HepG2 (cell line): Measurements from ENCODE around the gene DCAF4L1. TPM values are rescaled to one million over a fixed set of nuclear protein-coding genes. Genes with fewer than 3 reads are reported as not detected.

Experiments used
- AGO2 ChIP-seq: fragments of 200-400 bp; formaldehyde crosslinking; optimal IDR thresholded peaks from 2 replicates; pipeline ENCODE3; 2017; ENCODE audit warnings: mild to moderate bottlenecking, low read depth, low read length, moderate library complexity
- BATF2 ChIP-seq: sonication (generic); formaldehyde crosslinking; IDR thresholded peaks from 2 replicates; pipeline ENCODE4 v1.8.0; 2022; ENCODE audit warnings: mild to moderate bottlenecking, missing genetic modification reagents, moderate library complexity
- BCLAF1 ChIP-seq: fragments of 450-650 bp; IDR thresholded peaks from 2 replicates; pipeline ENCODE4 v1.6.1; 2017; ENCODE audit warnings: mild to moderate bottlenecking
- DRAP1 ChIP-seq: IDR thresholded peaks from 2 replicates; pipeline ENCODE4 v1.6.1; 2016; ENCODE audit warnings: missing genetic modification reagents, missing compliant biosample characterization
- GPN1 ChIP-seq: sonication (generic); formaldehyde crosslinking; IDR thresholded peaks from 2 replicates; pipeline ENCODE4 v1.5.1; 2020; ENCODE audit warnings: missing genetic modification reagents, borderline replicate concordance
- HIC2 ChIP-seq: sonication (generic); formaldehyde crosslinking; IDR thresholded peaks from 2 replicates; pipeline ENCODE4 v1.9.0; 2022; ENCODE audit warnings: low read depth, missing genetic modification reagents
- MIER3 ChIP-seq: IDR thresholded peaks from 2 replicates; pipeline ENCODE4 v1.6.1; 2016; ENCODE audit warnings: missing compliant biosample characterization, borderline replicate concordance
- NR2F2 ChIP-seq: IDR thresholded peaks from 2 replicates; pipeline ENCODE4 v1.6.1; 2012; ENCODE audit warnings: low read depth, inconsistent platforms, borderline replicate concordance
- RBM22 ChIP-seq: fragments of 200-400 bp; formaldehyde crosslinking; optimal IDR thresholded peaks from 2 replicates; pipeline ENCODE3; 2017; ENCODE audit warnings: mild to moderate bottlenecking, low read length, moderate library complexity
- SIX4 ChIP-seq: sonication (generic); formaldehyde crosslinking; IDR thresholded peaks from 2 replicates; pipeline ENCODE4 v1.4.0; 2020; ENCODE audit warnings: missing genetic modification reagents
- USF2 ChIP-seq, 2 experiments: sonication (generic) in 1 of 2; formaldehyde crosslinking in 1 of 2; IDR thresholded peaks; 2 replicates each; pipeline versions ENCODE4 v1.5.1 to v1.6.1; 2011 to 2020; ENCODE audit warnings: borderline replicate concordance in 1 of 2, low read depth in 1 of 2, low read length in 1 of 2, mild to moderate bottlenecking in 1 of 2, missing genetic modification reagents in 1 of 2, moderate library complexity in 1 of 2
- ZBTB3 ChIP-seq: sonication (generic); formaldehyde crosslinking; IDR thresholded peaks from 2 replicates; pipeline ENCODE4 v1.4.0; 2020; ENCODE audit warnings: low read depth, mild to moderate bottlenecking, moderate library complexity, missing genetic modification reagents, borderline replicate concordance
- ZNF280D ChIP-seq: sonication (generic); formaldehyde crosslinking; IDR thresholded peaks from 2 replicates; pipeline ENCODE4 v1.5.1; 2020; ENCODE audit warnings: mild to moderate bottlenecking, missing genetic modification reagents
- ZNF460 ChIP-seq: sonication (generic); formaldehyde crosslinking; IDR thresholded peaks from 2 replicates; pipeline ENCODE4 v1.5.1; 2020; ENCODE audit warnings: missing genetic modification reagents, mild to moderate bottlenecking, borderline replicate concordance
- ZNF501 ChIP-seq: sonication (generic); formaldehyde crosslinking; IDR thresholded peaks from 2 replicates; pipeline ENCODE4 v1.5.1; 2020; ENCODE audit warnings: mild to moderate bottlenecking, moderate library complexity, missing genetic modification reagents
- ZNF660 ChIP-seq: sonication (generic); formaldehyde crosslinking; IDR thresholded peaks from 2 replicates; pipeline ENCODE4 v1.5.1; 2020; ENCODE audit warnings: mild to moderate bottlenecking, low read depth, missing genetic modification reagents, borderline replicate concordance
- polyA plus RNA-seq, 8 experiments: library from polyadenylated mRNA; depleted of rRNA in 3 of 8; stranded (reverse) in 7 of 8; unstranded in 1 of 8; fragments of >200 nt; fragmentation: Illumina TruSeq in 4 of 8; extraction: Trizol in 4 of 8; gene quantifications; 2 replicates each; pipeline versions ENCODE4 v1.2.1 to v1.2.3, GENCODE V29; 2011 to 2016; ENCODE audit warnings: low read depth in 4 of 8, missing spikeins in 1 of 8, mixed read lengths in 1 of 8; ENCODE audit not compliant: insufficient read depth in 1 of 8
- total RNA-seq, 5 experiments: library from RNA; depleted of rRNA; stranded (reverse); fragments of >200 nt; fragmentation: Illumina TruSeq; extraction: Trizol; gene quantifications; 2 replicates each; pipeline ENCODE4 v1.2.3, GENCODE V29; 2016; ENCODE audit warnings: low read depth in 1 of 5

DCAF4L1 gene
- total and polyA plus RNA-seq, 2 of the 13 experiments (the other 11 are each of a cell fraction or from before 2014, with no cell fraction given): 0.05 to 0.09 TPM

GRCh38 chr4:41990365-41991111 lies 9.0 kb downstream of the DCAF4L1 start, which contains the start of gene SLC30A9 (continued):
- TF ChIP-seq ZNF660 (CRISPR knock-in tag) (no peak), RBM22 (no peak), MIER3 (CRISPR knock-in tag) (no peak; the same call in 1 of the 2 replicates), BATF2 (CRISPR knock-in tag) (no peak), GPN1 (CRISPR knock-in tag) (no peak), ZBTB3 (no peak), DRAP1 (CRISPR knock-in tag) (peak; percentile 83), SIX4 (no peak), ZNF460 (CRISPR knock-in tag) (no peak), ZNF501 (CRISPR knock-in tag) (peak; percentile 95), USF2 (IDR thresholded peaks at IDR 0.05; ENCODE audit: low read depth, low read length) (no peak), USF2 (CRISPR knock-in tag; IDR thresholded peaks at IDR 0.05; ENCODE audit: borderline replicate concordance) (no peak), BCLAF1 (no peak), ZNF280D (CRISPR knock-in tag) (peak; percentile 80; the same call in 1 of the 2 replicates), AGO2 (peak; percentile 85), NR2F2 (no peak), HIC2 (CRISPR knock-in tag) (0 out of 2 replicates have a peak, but pooled peaks have one; percentile 25)
